Stomach (tissue), 4 donors: ENCODE measurements around the gene MMP10.

Experiments
- POLR2AphosphoS5 ChIP-seq, 3 donors: sonication (generic); formaldehyde crosslinking; IDR thresholded peaks; one replicate each; pipeline ENCODE4 v1.6.1; 2016; ENCODE audit warnings: antibody characterized with exemption in 3 of 3
- TF ChIP-seq, protein P1 (sequence below), 7 experiments: fragments of 450-650 bp in 4 of 7; fragments of 200-600 bp in 3 of 7; sonication (generic) in 3 of 7; IDR thresholded peaks; one replicate each; pipeline ENCODE4 v1.5.1; 2016 to 2019; ENCODE audit warnings: antibody characterized with exemption in 7 of 7, control low read depth in 2 of 7, mild to moderate bottlenecking in 1 of 7

GRCh38 chr11:102798012-102798746 is 17.8 kb upstream of the MMP10 start, which contains the start of gene MMP1:
- TF ChIP-seq POLR2AphosphoS5 (IDR thresholded peaks at IDR 0.05): peak in 2 of 3 donors; percentile 36 to 42
- TF ChIP-seq, protein P1, sequence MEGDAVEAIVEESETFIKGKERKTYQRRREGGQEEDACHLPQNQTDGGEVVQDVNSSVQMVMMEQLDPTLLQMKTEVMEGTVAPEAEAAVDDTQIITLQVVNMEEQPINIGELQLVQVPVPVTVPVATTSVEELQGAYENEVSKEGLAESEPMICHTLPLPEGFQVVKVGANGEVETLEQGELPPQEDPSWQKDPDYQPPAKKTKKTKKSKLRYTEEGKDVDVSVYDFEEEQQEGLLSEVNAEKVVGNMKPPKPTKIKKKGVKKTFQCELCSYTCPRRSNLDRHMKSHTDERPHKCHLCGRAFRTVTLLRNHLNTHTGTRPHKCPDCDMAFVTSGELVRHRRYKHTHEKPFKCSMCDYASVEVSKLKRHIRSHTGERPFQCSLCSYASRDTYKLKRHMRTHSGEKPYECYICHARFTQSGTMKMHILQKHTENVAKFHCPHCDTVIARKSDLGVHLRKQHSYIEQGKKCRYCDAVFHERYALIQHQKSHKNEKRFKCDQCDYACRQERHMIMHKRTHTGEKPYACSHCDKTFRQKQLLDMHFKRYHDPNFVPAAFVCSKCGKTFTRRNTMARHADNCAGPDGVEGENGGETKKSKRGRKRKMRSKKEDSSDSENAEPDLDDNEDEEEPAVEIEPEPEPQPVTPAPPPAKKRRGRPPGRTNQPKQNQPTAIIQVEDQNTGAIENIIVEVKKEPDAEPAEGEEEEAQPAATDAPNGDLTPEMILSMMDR (IDR thresholded peaks at IDR 0.05): no peak
